Panc1 (cell line): Measurements from ENCODE around the gene NCKAP5. TPM values are rescaled to one million over a fixed set of nuclear protein-coding genes. Genes with fewer than 3 reads are reported as not detected.

Experiments
- ATAC-seq: fragments of 200-7000 bp; cut with Tn5 transposase; 2 replicates; pipeline ENCODE4 v1.9.1; 2020; ENCODE audit warnings: mild to moderate bottlenecking, moderate library complexity
- BruUV-seq: library from RNA; stranded (reverse); fragments of 400-500 nt; replicated peaks from 2 replicates; lab custom pipeline; 2021; lab: Mats Ljungman, UMichigan
- CTCF ChIA-PET: fragments of 300-600 bp; sonication (Branson Sonifier 250); formaldehyde crosslinking; loops from one replicate; lab custom pipeline; 2022; ENCODE audit warnings: antibody characterized with exemption; lab: Charles Lee
- POLR2A ChIA-PET: fragments of 300-600 bp; sonication (Branson Sonifier 250); formaldehyde crosslinking; loops from one replicate; lab custom pipeline; 2022; ENCODE audit warnings: antibody characterized with exemption; lab: Charles Lee
- DNase-seq: peaks from one replicate; pipeline ENCODE4 v3.0.0-alpha.2; 2010; ENCODE audit warnings: low read depth, low spot score
- H3K27ac ChIP-seq: 2 replicates; pipeline ENCODE4 v1.5.1; 2011; ENCODE audit warnings: mild to moderate bottlenecking, low read length, inconsistent platforms
- H3K27me3 ChIP-seq: fragments of 200-500 bp; sonication (Bioruptor generic); 2 replicates; pipeline ENCODE4 v1.6.0; 2014; ENCODE audit warnings: low read length, inconsistent platforms; ENCODE audit not compliant: control insufficient read depth, insufficient read depth
- H3K36me3 ChIP-seq: fragments of 200-500 bp; sonication (Bioruptor generic); 2 replicates; pipeline ENCODE4 v1.5.1; 2014; ENCODE audit warnings: inconsistent platforms, mild to moderate bottlenecking, low read length, moderate library complexity; ENCODE audit not compliant: control insufficient read depth, insufficient read depth
- H3K4me1 ChIP-seq: 2 replicates; pipeline ENCODE4 v1.5.1; 2011; ENCODE audit warnings: inconsistent platforms, mild to moderate bottlenecking, low read length, moderate library complexity; ENCODE audit not compliant: control insufficient read depth, insufficient read depth
- H3K4me3 ChIP-seq, 2 experiments: 2 replicates each; pipeline ENCODE4 v1.5.1; 2011 to 2012; ENCODE audit warnings: low read depth in 2 of 2, low read length in 2 of 2, mild to moderate bottlenecking in 2 of 2, inconsistent platforms in 1 of 2, moderate library complexity in 1 of 2
- H3K9me3 ChIP-seq: fragments of 200-500 bp; sonication (Bioruptor generic); 2 replicates; pipeline ENCODE4 v1.5.1; 2014; ENCODE audit warnings: low read depth, mild to moderate bottlenecking, inconsistent platforms, low read length, moderate library complexity; ENCODE audit not compliant: control insufficient read depth, insufficient read depth
- CTCF ChIP-seq: fragments of 450-650 bp; IDR thresholded peaks from 2 replicates; pipeline ENCODE4 v1.5.1; 2017; ENCODE audit warnings: mild to moderate bottlenecking
- POLR2AphosphoS5 ChIP-seq: IDR thresholded peaks from 2 replicates; pipeline ENCODE4 v1.6.1; 2012; ENCODE audit warnings: mild to moderate bottlenecking, low read depth, low read length, moderate library complexity
- REST ChIP-seq, 2 experiments: IDR thresholded peaks; 2 replicates each; pipeline ENCODE4 v1.6.1; 2011 to 2012; ENCODE audit warnings: low read depth in 2 of 2, control low read depth in 1 of 2, low read length in 1 of 2, mild to moderate bottlenecking in 1 of 2, moderate library complexity in 1 of 2; ENCODE audit not compliant: insufficient read depth in 1 of 2
- SIN3A ChIP-seq: IDR thresholded peaks from 2 replicates; pipeline ENCODE4 v1.6.1; 2012; ENCODE audit warnings: low read depth, mild to moderate bottlenecking, low read length, moderate library complexity, borderline replicate concordance; ENCODE audit not compliant: insufficient read depth
- TCF7L2 ChIP-seq: IDR thresholded peaks from 2 replicates; pipeline ENCODE4 v1.6.1; 2011; ENCODE audit warnings: mild to moderate bottlenecking, low read depth, low read length, inconsistent platforms
- in situ Hi-C: cut with HindIII; loops from 2 replicates; pipeline ENCODE4 v1.10.0; 2016; ENCODE audit warnings: low sequenced_read_pairs, low pct_unique_long_range_greater_than_20kb
- intact Hi-C: fragments of 100-400 bp; cut with micrococcal nuclease; formaldehyde crosslinking; loops from one replicate; pipeline ENCODE4 v1.10.0; 2022; ENCODE audit not compliant: unreplicated experiment
- total RNA-seq: library from RNA; stranded (reverse); gene quantifications from one replicate; pipeline ENCODE4 v1.2.1, GENCODE V29; 2021; ENCODE audit not compliant: unreplicated experiment

The NCKAP5 gene
- total RNA-seq, 1 experiment from 2014 or later = 0.10 TPM

GRCh38 chr2:133287709-133288108 lies 280.6 kb downstream of the NCKAP5 start:
- in situ Hi-C loops = no loop called here
- BruUV-seq = no TSS peak
- POLR2A ChIA-PET = no interaction called here

GRCh38 chr2:133286326-133286922 lies 281.8 kb downstream of the NCKAP5 start:
- DNase-seq = no peak
- POLR2A ChIA-PET = no interaction called here
- CTCF ChIA-PET = no interaction called here

More at GRCh38 chr2:133287709-133288108, 280.6 kb downstream of the NCKAP5 start:
- no peak overlapping the region for H3K27ac ChIP-seq
- H3K36me3 ChIP-seq = no peaks in the 10 kb centered on the region
- ATAC-seq (no peak), DNase-seq (no peak)
- H3K4me1 ChIP-seq = no peaks in the 10 kb centered on the region
- no peaks in the 10 kb centered on the region for H3K27me3 ChIP-seq
- intact Hi-C loops = no loop called here
- CTCF ChIA-PET = no interaction called here
- no peak for TF ChIP-seq REST (IDR thresholded peaks at IDR 0.05; ENCODE audit: insufficient read depth in 1 of 2, low read depth in 2 of 2, low read length in 1 of 2)
- TF ChIP-seq CTCF = no peak
- TF ChIP-seq SIN3A = no peak
- TF ChIP-seq POLR2AphosphoS5 = no peak
- no peak for TF ChIP-seq TCF7L2
- H3K4me3 ChIP-seq = no peak overlapping the region
- H3K9me3 ChIP-seq = no peaks in the 10 kb centered on the region

More at GRCh38 chr2:133286326-133286922, 281.8 kb downstream of the NCKAP5 start:
- Histone ChIP-seq H3K4me1 (no peaks in the 10 kb centered on the region), H3K4me3 (no peak overlapping the region), H3K27me3 (no peaks in the 10 kb centered on the region), H3K36me3 (no peaks in the 10 kb centered on the region), H3K9me3 (no peaks in the 10 kb centered on the region), H3K27ac (no peak overlapping the region)
- in situ Hi-C loops = no loop called here
- no peak for TF ChIP-seq SIN3A
- no peak for TF ChIP-seq CTCF
- TF ChIP-seq TCF7L2 = no peak
- TF ChIP-seq REST (IDR thresholded peaks at IDR 0.05; ENCODE audit: insufficient read depth in 1 of 2, low read depth in 2 of 2, low read length in 1 of 2) = no peak
- ATAC-seq = no peak
- intact Hi-C loops = no loop called here
- BruUV-seq = no TSS peak
